Endothelial cell (in vitro differentiated cells): ENCODE results near the gene PLEKHA7. TPM values are rescaled to one million over a fixed set of nuclear protein-coding genes. Genes with fewer than 3 reads are reported as not detected.
A peak's percentile ranks its signal among the peaks of the same experiment; 100 is the strongest.

ENCODE experiments used
- DNase-seq: peaks from one replicate; pipeline ENCODE4 v3.0.0; 2021; ENCODE audit warnings: low spot score
- H3K27ac Mint-ChIP-seq: one replicate; pipeline ENCODE4 v1.8.0; 2021; ENCODE audit warnings: mixed read lengths, inconsistent platforms; ENCODE audit not compliant: unreplicated experiment
- H3K27me3 Mint-ChIP-seq: one replicate; pipeline ENCODE4 v1.8.0; 2021; ENCODE audit warnings: mild to moderate bottlenecking, moderate library complexity, mixed read lengths, inconsistent platforms; ENCODE audit not compliant: unreplicated experiment
- H3K36me3 Mint-ChIP-seq: one replicate; pipeline ENCODE4 v1.8.0; 2021; ENCODE audit warnings: mild to moderate bottlenecking, low read depth, mixed read lengths, inconsistent platforms; ENCODE audit not compliant: unreplicated experiment
- H3K4me1 Mint-ChIP-seq: one replicate; pipeline ENCODE4 v1.8.0; 2021; ENCODE audit warnings: mild to moderate bottlenecking, mixed read lengths, inconsistent platforms; ENCODE audit not compliant: unreplicated experiment
- H3K4me3 Mint-ChIP-seq: one replicate; pipeline ENCODE4 v1.8.0; 2021; ENCODE audit warnings: mild to moderate bottlenecking, mixed read lengths, inconsistent platforms; ENCODE audit not compliant: unreplicated experiment
- H3K9me3 Mint-ChIP-seq: one replicate; pipeline ENCODE4 v1.8.0; 2021; ENCODE audit warnings: mixed read lengths, inconsistent platforms; ENCODE audit not compliant: unreplicated experiment
- CTCF ChIP-seq: fragments of 200-600 bp; sonication (generic); IDR thresholded peaks from one replicate; pipeline ENCODE4 v1.5.0; 2021; ENCODE audit warnings: antibody characterized with exemption; ENCODE audit not compliant: unreplicated experiment
- total RNA-seq: library from RNA; stranded (reverse); fragmentation: NEBNext Ultra II Directional; extraction: Animal tissue kit (Norgen Biotek cat#: 25700); gene quantifications from one replicate; pipeline ENCODE4 v1.2.1, GENCODE V29; 2021; ENCODE audit not compliant: unreplicated experiment

PLEKHA7 gene
- total RNA-seq, 1 donor from 2014 or later = 8.2 TPM

DNA sequence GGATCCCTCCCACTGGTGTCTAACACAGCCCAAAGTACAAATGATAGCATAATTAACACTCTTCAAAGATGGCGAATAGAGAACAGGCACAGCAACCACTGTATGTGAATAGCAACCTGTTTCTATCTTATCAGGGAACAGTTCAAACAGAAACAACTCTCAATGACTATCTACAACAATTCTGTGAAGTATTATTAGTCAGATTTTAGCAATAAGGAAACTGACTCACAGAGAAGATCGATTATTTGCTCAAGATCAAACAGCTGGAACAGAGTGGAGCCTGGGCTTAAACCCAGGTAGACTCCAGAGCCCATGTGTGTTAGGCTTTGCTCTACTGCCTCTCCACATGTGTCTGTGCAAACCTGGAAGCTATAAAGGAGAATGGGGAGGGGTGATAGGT, 187.1 kb downstream of the PLEKHA7 start:
- TF ChIP-seq CTCF = no peak
- no peak overlapping the region for H3K27ac Mint-ChIP-seq

DNA sequence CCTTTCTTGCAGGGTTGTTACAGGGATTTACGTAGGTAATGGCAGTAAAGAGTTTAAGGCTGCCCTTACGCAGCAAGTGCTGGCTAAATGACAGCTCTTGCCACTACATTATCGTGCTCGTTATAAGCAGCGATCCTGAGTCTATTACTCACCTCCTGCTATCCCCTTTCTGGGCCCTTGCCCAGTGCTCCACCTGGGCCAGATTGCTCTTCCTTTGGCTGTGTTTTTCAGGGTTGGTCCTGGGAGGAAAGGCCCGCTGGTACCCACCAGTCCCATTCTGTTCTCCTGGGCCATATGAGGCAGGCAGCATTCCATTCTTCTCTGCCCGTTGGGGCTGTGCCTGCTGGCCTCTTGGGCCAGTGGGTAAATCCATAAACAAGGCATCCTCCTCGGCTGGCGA, 188.2 kb downstream of the PLEKHA7 start:
- Mint-ChIP-seq H3K27ac (no peak overlapping the region), H3K4me3 (no peak overlapping the region), H3K27me3 (peaks cover 2% of the 10 kb centered on the region), H3K4me1 (no peaks in the 10 kb centered on the region), H3K36me3 (no peaks in the 10 kb centered on the region), H3K9me3 (no peaks in the 10 kb centered on the region)
- no peak for TF ChIP-seq CTCF
- no peak for DNase-seq

More for the DNA sequence above, 187.1 kb downstream of the PLEKHA7 start:
- DNase-seq = no peak
- Mint-ChIP-seq H3K4me1 (no peaks in the 10 kb centered on the region), H3K36me3 (no peaks in the 10 kb centered on the region), H3K4me3 (no peak overlapping the region), H3K27me3 (peaks cover 2% of the 10 kb centered on the region), H3K9me3 (no peaks in the 10 kb centered on the region)

GRCh38 chr11:16825101-16825500, 189.1 kb downstream of the PLEKHA7 start:
- Mint-ChIP-seq H3K9me3 (no peaks in the 10 kb centered on the region), H3K4me3 (no peak overlapping the region), H3K27ac (no peak overlapping the region), H3K36me3 (no peaks in the 10 kb centered on the region), H3K27me3 (peaks cover 2% of the 10 kb centered on the region), H3K4me1 (peaks cover 5% of the 10 kb centered on the region)
- no peak for TF ChIP-seq CTCF
- DNase-seq = no peak

DNA sequence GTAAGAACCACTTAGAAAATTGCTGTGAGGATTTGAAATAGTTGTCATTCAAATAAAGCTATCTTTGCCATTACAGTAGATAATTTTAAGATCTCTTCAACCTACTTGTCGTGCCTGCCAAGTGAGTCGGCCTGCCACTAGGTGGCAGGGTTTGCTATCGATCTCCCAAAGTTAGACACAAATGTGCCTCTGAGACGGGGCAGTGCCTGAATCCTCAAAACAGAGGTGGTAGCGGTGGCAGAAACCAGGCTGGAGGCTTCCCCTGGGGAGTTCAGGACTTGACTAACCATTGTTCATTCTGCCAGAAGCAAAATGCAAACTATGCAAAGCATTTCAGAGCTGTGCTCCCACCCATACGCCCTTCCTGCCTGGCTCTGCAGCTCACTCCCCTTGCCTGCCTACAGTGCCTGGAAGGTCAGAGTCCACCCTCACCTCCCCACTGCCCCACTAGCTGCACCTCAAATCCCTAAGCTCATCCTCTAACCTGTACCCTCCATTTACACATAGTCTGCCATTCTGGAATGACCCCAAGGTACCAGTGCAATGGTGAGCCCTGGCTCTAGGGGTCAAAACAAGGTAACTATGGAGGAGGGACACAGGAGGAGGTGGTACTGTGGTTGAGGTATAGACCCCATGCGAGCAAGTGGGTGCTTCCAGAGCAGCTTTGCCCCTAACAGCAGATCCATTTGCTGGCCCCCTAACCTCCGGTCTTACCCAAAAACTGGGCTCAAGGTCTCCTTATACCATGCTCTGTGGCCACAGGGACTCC, 193.7 kb downstream of the PLEKHA7 start:
- H3K36me3 Mint-ChIP-seq = peaks cover 3% of the 10 kb centered on the region
- peak; percentile 88 for TF ChIP-seq CTCF
- peak; percentile 80 for DNase-seq
- no peak overlapping the region for H3K27ac Mint-ChIP-seq
- H3K4me1 Mint-ChIP-seq = peaks cover 8% of the 10 kb centered on the region
- no peaks in the 10 kb centered on the region for H3K27me3 Mint-ChIP-seq
- H3K4me3 Mint-ChIP-seq = peak overlapping the region; percentile 44
- H3K9me3 Mint-ChIP-seq = no peaks in the 10 kb centered on the region

DNA sequence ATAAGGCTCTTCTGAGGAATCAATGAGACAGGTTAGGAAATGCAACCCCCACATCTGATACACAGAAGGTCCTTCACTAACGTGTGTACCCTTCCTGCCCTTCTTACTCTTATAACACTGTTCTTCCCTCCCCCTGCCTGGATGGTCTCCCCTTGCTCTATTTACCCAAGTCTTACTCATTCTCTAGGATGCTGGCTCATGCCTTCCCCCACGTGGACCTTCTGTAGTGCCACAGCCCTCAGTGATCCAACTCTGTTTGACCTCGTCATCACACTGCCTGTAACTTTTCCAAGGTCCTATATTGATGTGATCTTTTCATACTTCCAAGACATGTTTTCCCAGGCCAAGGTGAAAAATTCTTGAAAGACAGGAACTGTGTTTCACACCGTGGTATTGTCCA, 195.9 kb downstream of the PLEKHA7 start:
- Mint-ChIP-seq H3K4me3 (no peak overlapping the region), H3K27me3 (no peaks in the 10 kb centered on the region), H3K4me1 (peaks cover 8% of the 10 kb centered on the region), H3K27ac (no peak overlapping the region), H3K9me3 (no peaks in the 10 kb centered on the region), H3K36me3 (peaks cover 3% of the 10 kb centered on the region)
- DNase-seq = no peak
- TF ChIP-seq CTCF = no peak
